SW 1271 (cell line): Measurements from ENCODE around the gene METTL22.

ENCODE experiments used
- DNase-seq, 2 experiments: peaks; one replicate each; lab custom pipeline; 2025; lab: John Stamatoyannopoulos, UW

Gene METTL22

GRCh38 chr16:8696880-8697279 lies 75.4 kb downstream of the METTL22 start:
- no peak for DNase-seq

GRCh38 chr16:8697965-8698364 lies 76.5 kb downstream of the METTL22 start:
- no peak for DNase-seq
